ENCODE measurements around the gene COL13A1.

COL13A1 gene

GRCh38 chr10:69934768-69935167 is 133.1 kb downstream of the COL13A1 start:
- no peak overlapping the region for H3K4me3 ChIP-seq (ENCODE audit: low read depth, low read length)
- peak; percentile 12 for TF ChIP-seq CTCF (IDR thresholded peaks at IDR 0.05; ENCODE audit: low read depth, low read length, missing control alignments)
- in situ Hi-C loops (cut with HindIII; ENCODE audit: low sequenced_read_pairs), result no loop called here
- no peak for DNase-seq (ENCODE audit: low read depth)

GRCh38 chr10:69936091-69936490 is 134.4 kb downstream of the COL13A1 start:
- in situ Hi-C loops (cut with HindIII; ENCODE audit: low sequenced_read_pairs), result no loop called here
- no peak for TF ChIP-seq CTCF (IDR thresholded peaks at IDR 0.05; ENCODE audit: low read depth, low read length, missing control alignments)
- no peak for DNase-seq (ENCODE audit: low read depth)
- H3K4me3 ChIP-seq (ENCODE audit: low read depth, low read length), result no peak overlapping the region

- no peak overlapping the region for H3K4me3 ChIP-seq (ENCODE audit: low read depth, low read length)
- DNase-seq (ENCODE audit: low read depth), result no peak
- TF ChIP-seq CTCF (IDR thresholded peaks at IDR 0.05; ENCODE audit: low read depth, low read length, missing control alignments), result no peak
- in situ Hi-C loops (cut with HindIII; ENCODE audit: low sequenced_read_pairs), result no loop called here
These were observed 136.9 kb downstream of the COL13A1 start for GRCh38 chr10:69938541-69938991.

- in situ Hi-C loops (cut with HindIII; ENCODE audit: low sequenced_read_pairs), result no loop called here
- DNase-seq (ENCODE audit: low read depth), result no peak
- no peak for TF ChIP-seq CTCF (IDR thresholded peaks at IDR 0.05; ENCODE audit: low read depth, low read length, missing control alignments)
- no peak overlapping the region for H3K4me3 ChIP-seq (ENCODE audit: low read depth, low read length)
These were observed 137.4 kb downstream of the COL13A1 start for GRCh38 chr10:69939061-69939460.

GRCh38 chr10:69939481-69939880 is 137.8 kb downstream of the COL13A1 start:
- no peak for TF ChIP-seq CTCF (IDR thresholded peaks at IDR 0.05; ENCODE audit: low read depth, low read length, missing control alignments)
- H3K4me3 ChIP-seq (ENCODE audit: low read depth, low read length), result no peak overlapping the region
- in situ Hi-C loops (cut with HindIII; ENCODE audit: low sequenced_read_pairs), result no loop called here
- no peak for DNase-seq (ENCODE audit: low read depth)

GRCh38 chr10:69941730-69942129 is 140.0 kb downstream of the COL13A1 start:
- DNase-seq (ENCODE audit: low read depth), result no peak
- H3K4me3 ChIP-seq (ENCODE audit: low read depth, low read length), result no peak overlapping the region
- no peak for TF ChIP-seq CTCF (IDR thresholded peaks at IDR 0.05; ENCODE audit: low read depth, low read length, missing control alignments)
- in situ Hi-C loops (cut with HindIII; ENCODE audit: low sequenced_read_pairs), result no loop called here
